ENCODE results near the gene FARP2. TPM values are rescaled to one million over a fixed set of nuclear protein-coding genes. Genes with fewer than 3 reads are reported as not detected.

The FARP2 gene
- total and polyA plus RNA-seq, 2 of the 13 experiments (the other 11 are each of a cell fraction or from before 2014, with no cell fraction given) = 28.0 to 45.4 TPM

GRCh38 chr2:241314226-241315092 is 41.6 kb upstream of the FARP2 start:
- POLR2A ChIA-PET = interaction anchor here (0.6 to 4.3 kb wide), 40 partner anchors 9 to 728 kb away, joined by 3 to 55 read pairs (median 4); partner anchors contain the start of genes BOK, CAPN10, D2HGDH and DTYMK
- H4K20me1 ChIP-seq (ENCODE audit: insufficient read depth, low read length) = peaks cover 51% of the 10 kb centered on the region
- TSS peak; percentile 63 for BruUV-seq (replicated peaks)
- no peaks in the 10 kb centered on the region for H3K9me3 ChIP-seq (ENCODE audit: low read length)
- WGBS (ENCODE audit: low lambda C conversion rate) = 3% methylated on average over 25 of the region's 38 CpGs
- peak overlapping the region; percentile 99 for H3K9ac ChIP-seq (ENCODE audit: insufficient read depth, low read depth, low read length)
- peaks cover 90% of the 10 kb centered on the region for H3K79me2 ChIP-seq (ENCODE audit: insufficient read depth, low read length)
- CTCF ChIA-PET (ENCODE audit: low intra/inter-chr PET ratio, low total read pairs) = no interaction called here
- DNase-seq (ENCODE audit: low spot score) (peak; percentile 62), ATAC-seq (no peak; the same call in 1 of the 3 replicates), FAIRE-seq (no peak)
- intact Hi-C loops (cut with micrococcal nuclease; ENCODE audit: unreplicated experiment) (loop anchor here (2.0 kb wide), 1 partner anchor 42 kb away; no protein-coding TSS in a partner anchor), in situ Hi-C loops (cut with HindIII; ENCODE audit: extremely low pct_ligation_motif_present, low pct_unique_long_range_greater_than_20kb) (loop anchor here (5.0 kb wide), 2 partner anchors 38 to 47 kb away; no protein-coding TSS in a partner anchor)
- no peaks in the 10 kb centered on the region; a peak in 1 of 5 replicates for H3K27me3 ChIP-seq (ENCODE audit: control insufficient read depth in 1 of 2, insufficient read depth in 2 of 2, low read length in 2 of 2)
- no peaks in the 10 kb centered on the region; a peak in 1 of 5 replicates for H3K36me3 ChIP-seq (replicated peaks in 1 of 2; ENCODE audit: control insufficient read depth in 1 of 2, insufficient read depth in 2 of 2, low read length in 2 of 2)
- H3K27ac ChIP-seq (ENCODE audit: extremely low read length, insufficient read depth, low read length) = peak overlapping the region; percentile 97
- H3K4me2 ChIP-seq (ENCODE audit: low read depth, low read length) = peak overlapping the region; percentile 96
- H3K4me3 ChIP-seq (replicated peaks in 1 of 3; ENCODE audit: insufficient read depth in 1 of 3, low read depth in 2 of 3, low read length in 3 of 3) = peak overlapping the region; percentile 81 to 89 (median 82)
- no peak overlapping the region for H2AFZ ChIP-seq (ENCODE audit: low read length)
- peaks cover 75% of the 10 kb centered on the region for H3K4me1 ChIP-seq (ENCODE audit: insufficient read depth, low read length)
- TF ChIP-seq ZNF451 (CRISPR knock-in tag; IDR thresholded peaks at IDR 0.05) (no peak), CSRNP1 (CRISPR knock-in tag; IDR thresholded peaks at IDR 0.05) (no peak), MAFG (CRISPR knock-in tag; IDR thresholded peaks at IDR 0.05) (no peak), ZFAT (CRISPR knock-in tag; conservative IDR thresholded peaks at IDR 0.05) (0 out of 2 replicates have a peak, but pooled peaks have one; percentile 75), ZBTB3 (CRISPR knock-in tag; IDR thresholded peaks at IDR 0.05; ENCODE audit: borderline replicate concordance, low read depth) (no peak), PBX3 (CRISPR knock-in tag; IDR thresholded peaks at IDR 0.05; ENCODE audit: borderline replicate concordance) (peak; percentile 66; the same call in 1 of the 2 replicates), ZNF34 (CRISPR knock-in tag; IDR thresholded peaks at IDR 0.05; ENCODE audit: borderline replicate concordance) (peak; percentile 64; the same call in 1 of the 2 replicates), ZHX2 (IDR thresholded peaks at IDR 0.05; ENCODE audit: low read depth) (no peak), ZHX2 (CRISPR knock-in tag; IDR thresholded peaks at IDR 0.05; ENCODE audit: borderline replicate concordance) (no peak), RBM22 (optimal IDR thresholded peaks at IDR 0.05; ENCODE audit: low read length) (peak; percentile 10), HOMEZ (CRISPR knock-in tag; IDR thresholded peaks at IDR 0.05; ENCODE audit: low read depth) (no peak), ZFP36L2 (CRISPR knock-in tag; IDR thresholded peaks at IDR 0.05) (no peak)

Measured in HepG2 (cell line).